HS-27A (cell line): ENCODE results near the gene CAB39L.
A peak's percentile ranks its signal among the peaks of the same experiment; 100 is the strongest.

Experiments
- DNase-seq: peaks from one replicate; pipeline ENCODE4 v3.0.0-alpha.2; 2012; ENCODE audit warnings: low read depth, missing footprints

The CAB39L gene

GRCh38 chr13:49443704-49444523 lies at the start of gene CAB39L, which contains the start of gene SETDB2:
TSS of gene CAB39L (minus strand) at chr13:49444064. CDS start at chr13:49382910, 61,154 bp downstream.
TSS of gene SETDB2 (plus strand) at chr13:49444274. CDS start at chr13:49451894, 7,620 bp downstream.
- peak; percentile 84 for DNase-seq

DNA sequence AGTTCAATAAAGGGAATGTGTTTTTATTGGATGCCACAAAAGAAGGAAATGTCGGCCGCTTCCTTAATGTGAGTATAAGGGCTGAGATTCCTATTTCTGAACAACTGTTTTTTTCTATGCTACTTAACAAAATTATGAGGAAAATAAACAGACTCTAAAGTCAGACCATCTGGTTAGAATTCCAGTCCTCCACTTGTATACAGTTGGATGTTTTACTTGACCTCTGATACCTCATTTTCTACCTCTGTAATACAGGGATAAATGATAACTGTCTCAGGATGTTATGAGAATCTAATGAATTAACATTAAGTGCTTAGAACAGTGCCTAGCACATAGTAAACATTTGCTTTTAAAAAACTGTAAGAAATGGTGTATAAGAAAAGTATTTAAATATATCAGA lies 44.7 kb upstream of the CAB39L start:
- no peak for DNase-seq

GRCh38 chr13:49481788-49482187 lies 37.9 kb upstream of the CAB39L start:
- no peak for DNase-seq

DNA sequence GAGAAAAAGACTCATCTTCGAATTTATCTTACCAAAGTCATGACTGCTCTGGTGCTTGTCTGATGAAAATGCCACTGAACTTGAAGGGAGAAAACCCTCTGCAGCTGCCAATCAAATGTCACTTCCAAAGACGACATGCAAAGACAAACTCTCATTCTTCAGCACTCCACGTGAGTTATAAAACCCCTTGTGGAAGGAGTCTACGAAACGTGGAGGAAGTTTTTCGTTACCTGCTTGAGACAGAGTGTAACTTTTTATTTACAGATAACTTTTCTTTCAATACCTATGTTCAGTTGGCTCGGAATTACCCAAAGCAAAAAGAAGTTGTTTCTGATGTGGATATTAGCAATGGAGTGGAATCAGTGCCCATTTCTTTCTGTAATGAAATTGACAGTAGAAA lies 32.7 kb upstream of the CAB39L start:
- no peak for DNase-seq

DNA sequence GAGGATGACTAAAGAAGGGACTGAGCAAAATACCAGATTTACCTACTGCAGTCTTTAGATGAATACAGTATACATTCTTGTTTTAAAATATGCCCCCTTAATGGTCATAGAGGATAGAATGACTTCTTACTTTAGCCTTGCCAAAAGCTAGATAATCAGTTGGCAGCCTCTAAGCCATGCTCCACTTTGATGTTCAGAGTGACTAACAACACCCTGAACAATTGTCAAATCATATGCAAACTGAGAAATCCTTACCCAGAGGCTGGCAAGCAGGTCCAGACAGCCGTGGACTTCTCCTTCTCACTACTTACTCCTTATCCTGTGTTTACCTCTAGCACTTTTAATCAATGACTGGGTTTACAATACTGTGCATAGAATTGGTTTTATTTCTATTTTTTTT lies 28.3 kb upstream of the CAB39L start:
- DNase-seq: no peak

- no peak for DNase-seq
Observed at GRCh38 chr13:49466292-49466838, 22.5 kb upstream of the CAB39L start.

- DNase-seq: no peak
Observed at GRCh38 chr13:49464621-49465325, 20.9 kb upstream of the CAB39L start.

GRCh38 chr13:49464085-49464484 lies 20.2 kb upstream of the CAB39L start:
- no peak for DNase-seq

- no peak for DNase-seq
Observed at GRCh38 chr13:49459580-49459979, 15.7 kb upstream of the CAB39L start.

DNA sequence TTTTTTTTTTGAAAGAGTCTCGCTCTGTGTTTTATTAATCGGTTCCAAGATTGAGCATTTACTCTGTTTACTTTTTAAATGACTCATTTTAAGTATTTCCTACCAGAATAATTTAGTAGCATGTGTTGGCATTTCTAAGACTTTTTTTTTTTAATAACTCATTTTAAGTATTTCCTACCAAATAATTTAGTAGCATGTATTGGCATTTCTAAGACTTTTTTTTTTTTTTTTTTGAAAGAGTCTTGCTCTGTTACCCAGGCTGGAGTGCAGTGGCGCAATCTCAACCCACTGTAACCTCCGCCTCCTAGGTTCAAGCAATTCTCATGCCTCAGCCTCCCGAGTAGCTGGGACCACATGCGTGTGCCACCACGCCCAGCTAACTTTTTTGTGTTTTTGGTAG lies 13.4 kb upstream of the CAB39L start:
- DNase-seq: no peak

DNA sequence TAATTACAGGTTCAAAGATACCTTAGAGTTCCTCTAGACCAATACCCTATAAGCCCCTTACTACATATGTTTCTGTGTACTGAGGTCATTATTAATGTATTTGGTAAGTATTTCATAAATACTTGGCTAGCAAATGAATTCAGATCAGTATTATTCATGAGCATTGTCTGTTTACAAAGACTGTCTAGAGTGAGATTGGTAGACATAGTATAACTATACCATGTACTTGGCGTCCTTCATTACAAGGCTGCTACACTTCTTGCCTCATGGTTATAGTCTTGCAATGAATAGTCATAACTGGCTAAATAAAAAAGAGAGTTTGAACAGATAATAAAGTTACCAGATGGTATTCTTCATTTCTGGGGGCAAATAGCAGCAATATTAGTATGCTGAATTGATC lies 12.3 kb upstream of the CAB39L start:
- no peak for DNase-seq

DNA sequence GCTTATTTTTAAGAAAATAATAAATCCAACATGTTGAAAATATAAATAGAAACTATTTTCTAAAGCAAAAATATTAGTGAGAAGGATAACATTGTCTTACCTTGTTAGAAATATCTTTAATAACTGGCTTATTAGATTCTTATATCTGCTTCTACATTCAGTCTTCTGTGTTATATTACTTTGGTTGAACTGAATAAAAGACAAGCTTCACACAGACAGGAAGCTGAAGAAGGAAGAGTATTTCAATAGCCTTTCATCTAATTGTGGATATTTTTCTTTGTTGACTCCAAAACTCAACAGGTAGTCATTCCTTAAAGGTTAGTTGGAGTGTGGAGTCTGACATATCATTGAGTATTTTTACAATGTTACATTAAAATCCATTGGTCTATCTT lies 11.1 kb upstream of the CAB39L start:
- no peak for DNase-seq

- no peak for DNase-seq
Observed at GRCh38 chr13:49454388-49455006, 10.6 kb upstream of the CAB39L start.

GRCh38 chr13:49453465-49453864 lies 9.6 kb upstream of the CAB39L start:
- DNase-seq: no peak

GRCh38 chr13:49452725-49453457 lies 9.0 kb upstream of the CAB39L start:
- DNase-seq: no peak

GRCh38 chr13:49450105-49450819 lies 6.4 kb upstream of the CAB39L start:
- DNase-seq: no peak

GRCh38 chr13:49448753-49449152 lies 4.9 kb upstream of the CAB39L start:
- DNase-seq: no peak

GRCh38 chr13:49446473-49446872 lies 2.6 kb upstream of the CAB39L start:
- no peak for DNase-seq

DNA sequence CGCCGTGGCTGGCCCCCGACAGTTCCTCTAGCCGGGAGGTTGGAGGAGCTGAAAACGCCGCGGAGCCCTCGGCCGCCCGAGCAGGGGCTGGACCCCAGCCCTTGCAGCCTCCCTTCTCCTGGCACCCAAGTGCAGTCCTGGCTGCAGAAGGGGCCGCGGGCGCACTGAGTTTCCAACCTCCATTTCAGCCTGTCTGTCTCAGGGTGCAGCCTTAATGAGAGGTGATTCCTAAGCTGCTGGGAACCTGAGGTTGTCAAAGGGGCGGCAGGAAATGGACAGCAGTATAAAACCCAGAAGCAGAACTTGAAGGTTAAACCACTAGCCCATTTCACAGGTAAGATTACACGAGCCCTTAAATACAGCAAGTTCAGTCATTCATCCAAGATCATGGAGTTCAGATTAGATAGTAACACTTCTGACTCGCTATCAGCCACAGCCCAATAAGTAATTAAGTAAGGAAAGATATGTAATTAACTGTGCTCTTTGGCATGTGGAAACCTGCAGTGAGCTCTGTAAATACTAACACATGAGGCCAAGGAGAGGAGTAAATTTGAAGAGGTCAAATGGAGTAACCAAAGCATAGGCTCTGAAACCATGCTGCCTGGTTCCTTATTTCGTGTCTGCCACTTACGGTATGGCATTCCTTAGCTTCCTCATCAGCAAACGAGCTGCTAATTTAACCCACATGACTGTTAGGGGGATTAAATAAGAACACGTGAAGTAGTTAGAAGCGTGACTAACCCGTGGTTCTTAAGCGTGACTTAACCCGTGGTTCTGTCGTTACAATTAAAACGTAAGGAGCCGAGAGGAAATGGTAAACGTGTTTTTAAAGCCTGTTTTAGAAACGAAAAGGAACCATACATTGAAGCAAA lies 896 bp upstream of the CAB39L start:
- DNase-seq: peak; percentile 11

DNA sequence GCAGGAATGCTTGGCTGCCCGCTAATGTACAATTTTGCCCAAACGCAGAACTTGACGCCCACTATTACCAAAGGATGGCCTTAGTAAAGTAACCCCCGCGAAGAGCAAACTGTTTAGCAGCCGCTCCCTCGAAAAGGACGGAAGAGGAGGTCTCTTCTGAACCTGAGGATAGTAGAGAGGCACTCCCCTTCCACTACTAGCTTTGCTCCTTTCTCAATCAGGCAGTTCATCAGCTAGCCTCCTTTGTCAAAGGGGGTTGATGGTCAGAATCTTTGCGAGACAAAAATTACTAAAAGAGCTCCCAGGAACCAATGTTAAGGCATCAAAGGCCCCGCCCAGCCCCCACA lies 534 bp downstream of the CAB39L start:
- no peak for DNase-seq
